ENCODE data around the gene SPOP. TPM values are rescaled to one million over a fixed set of nuclear protein-coding genes. Genes with fewer than 3 reads are reported as not detected.
A peak's percentile ranks its signal among the peaks of the same experiment; 100 is the strongest.

The SPOP gene
- total RNA-seq, 1 donor from 2014 or later = 48.6 TPM

DNA sequence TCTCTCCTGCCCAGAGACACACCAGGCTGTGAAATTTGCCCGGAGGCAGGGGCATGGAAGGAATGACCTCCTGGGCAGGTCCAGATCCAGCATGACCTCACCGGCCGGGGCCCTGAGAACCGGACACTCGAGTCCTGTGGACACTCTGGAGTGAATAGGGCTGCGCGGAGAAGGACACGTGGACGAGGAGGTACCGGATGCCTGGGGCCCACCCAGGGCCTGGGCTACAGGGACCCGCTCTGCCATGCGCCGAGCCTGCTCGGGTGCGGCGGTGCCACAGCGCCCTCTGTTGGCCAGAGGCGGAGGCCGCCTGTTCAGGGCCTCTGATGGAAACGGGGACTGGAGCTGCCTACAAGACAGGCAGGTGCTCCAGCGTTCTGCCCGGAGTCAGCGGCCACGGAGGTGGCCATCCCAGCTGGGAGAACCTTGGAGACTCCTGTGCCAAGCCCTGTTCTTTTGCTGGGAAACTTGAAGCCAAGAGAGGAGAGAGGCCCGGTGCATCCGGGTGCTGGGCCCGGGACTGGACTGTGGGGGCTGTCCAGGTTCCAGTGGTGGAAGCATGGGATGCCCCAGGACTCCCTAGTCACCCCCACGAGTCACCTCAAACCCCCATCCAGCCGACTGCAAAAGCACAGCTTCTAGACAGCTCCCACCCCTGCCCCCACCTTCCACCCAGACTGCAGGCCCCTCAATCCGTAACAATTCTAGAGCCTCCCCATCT lies 121.5 kb downstream of the SPOP start:
- Histone ChIP-seq H3K9me3 (ENCODE audit: insufficient read depth, low read depth, low read length) (no peaks in the 10 kb centered on the region), H3K27me3 (ENCODE audit: insufficient read depth, low read length) (peaks cover 10% of the 10 kb centered on the region), H3K4me3 (ENCODE audit: insufficient read depth, low read depth, low read length) (no peak overlapping the region), H3K27ac (ENCODE audit: low read depth, low read length) (no peak overlapping the region), H4K20me1 (ENCODE audit: insufficient read depth, low read length) (no peaks in the 10 kb centered on the region), H3K79me2 (ENCODE audit: insufficient read depth, low read length) (no peaks in the 10 kb centered on the region), H3K4me1 (ENCODE audit: insufficient read depth, low read length) (peaks cover 4% of the 10 kb centered on the region), H3K9ac (ENCODE audit: low read length) (peak overlapping the region; percentile 56), H2AFZ (ENCODE audit: low read depth, low read length) (peak overlapping the region; percentile 86), H3K4me2 (ENCODE audit: low read length) (peak overlapping the region; percentile 66), H3K36me3 (ENCODE audit: insufficient read depth, low read length) (no peaks in the 10 kb centered on the region)
- H3K27ac Mint-ChIP-seq (ENCODE audit: unreplicated experiment) = no peak overlapping the region
- H3K4me3 Mint-ChIP-seq (ENCODE audit: unreplicated experiment) = no peak overlapping the region
- peaks cover 46% of the 10 kb centered on the region for H3K27me3 Mint-ChIP-seq (ENCODE audit: low read depth, unreplicated experiment)
- H3K4me1 Mint-ChIP-seq (ENCODE audit: low read depth, unreplicated experiment) = no peaks in the 10 kb centered on the region
- peaks cover under 1% of the 10 kb centered on the region for H3K9me3 Mint-ChIP-seq (ENCODE audit: unreplicated experiment)
- H3K36me3 Mint-ChIP-seq (ENCODE audit: low read depth, unreplicated experiment) = peaks cover 4% of the 10 kb centered on the region
- FAIRE-seq (no peak), DNase-seq (ENCODE audit: low read depth) (no peak)
- TF ChIP-seq, protein P1, sequence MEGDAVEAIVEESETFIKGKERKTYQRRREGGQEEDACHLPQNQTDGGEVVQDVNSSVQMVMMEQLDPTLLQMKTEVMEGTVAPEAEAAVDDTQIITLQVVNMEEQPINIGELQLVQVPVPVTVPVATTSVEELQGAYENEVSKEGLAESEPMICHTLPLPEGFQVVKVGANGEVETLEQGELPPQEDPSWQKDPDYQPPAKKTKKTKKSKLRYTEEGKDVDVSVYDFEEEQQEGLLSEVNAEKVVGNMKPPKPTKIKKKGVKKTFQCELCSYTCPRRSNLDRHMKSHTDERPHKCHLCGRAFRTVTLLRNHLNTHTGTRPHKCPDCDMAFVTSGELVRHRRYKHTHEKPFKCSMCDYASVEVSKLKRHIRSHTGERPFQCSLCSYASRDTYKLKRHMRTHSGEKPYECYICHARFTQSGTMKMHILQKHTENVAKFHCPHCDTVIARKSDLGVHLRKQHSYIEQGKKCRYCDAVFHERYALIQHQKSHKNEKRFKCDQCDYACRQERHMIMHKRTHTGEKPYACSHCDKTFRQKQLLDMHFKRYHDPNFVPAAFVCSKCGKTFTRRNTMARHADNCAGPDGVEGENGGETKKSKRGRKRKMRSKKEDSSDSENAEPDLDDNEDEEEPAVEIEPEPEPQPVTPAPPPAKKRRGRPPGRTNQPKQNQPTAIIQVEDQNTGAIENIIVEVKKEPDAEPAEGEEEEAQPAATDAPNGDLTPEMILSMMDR (IDR thresholded peaks at IDR 0.05; ENCODE audit: insufficient read depth, low read depth, low read length) = peak; percentile 85
- no peak for TF ChIP-seq EZH2 (IDR thresholded peaks at IDR 0.05; ENCODE audit: insufficient read depth, low read length)

DNA sequence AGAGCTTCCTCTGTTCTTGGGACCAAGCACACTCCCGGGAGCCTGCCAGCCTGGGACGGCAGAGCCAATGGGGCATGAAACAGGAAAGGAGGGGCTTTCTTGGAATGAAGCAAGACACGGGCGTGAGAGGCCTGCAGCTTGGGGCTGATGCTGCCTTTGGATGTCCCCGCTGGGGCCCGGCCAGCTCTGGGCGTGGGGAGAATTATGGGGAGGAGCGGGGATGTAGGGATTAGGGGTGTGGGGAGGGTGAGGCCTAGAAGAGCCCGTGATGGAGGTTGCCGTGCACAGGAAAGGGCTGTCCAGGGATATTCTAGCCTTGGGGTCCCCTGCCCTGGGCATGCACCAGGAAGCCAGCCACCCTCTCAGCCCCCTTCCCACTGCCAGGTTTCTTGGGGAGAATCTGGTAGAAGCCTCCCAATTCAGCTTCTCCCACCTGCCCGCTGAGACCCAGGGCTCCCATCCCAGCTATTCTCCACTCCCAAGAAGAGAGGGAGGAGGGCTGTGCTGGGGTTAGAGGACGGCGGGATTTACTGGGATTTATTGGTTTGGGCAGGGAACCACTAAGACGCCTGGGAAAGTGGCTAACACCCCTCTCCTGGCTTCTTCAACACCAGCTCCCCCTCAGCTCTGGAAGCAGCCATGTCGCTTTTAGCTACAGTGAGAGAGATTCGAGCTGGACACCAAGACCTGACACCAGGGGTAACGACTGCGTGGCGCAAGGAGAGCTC lies 122.2 kb downstream of the SPOP start:
- Histone ChIP-seq H3K27me3 (ENCODE audit: insufficient read depth, low read length) (peaks cover 10% of the 10 kb centered on the region), H2AFZ (ENCODE audit: low read depth, low read length) (peak overlapping the region; percentile 86), H3K79me2 (ENCODE audit: insufficient read depth, low read length) (no peaks in the 10 kb centered on the region), H3K4me3 (ENCODE audit: insufficient read depth, low read depth, low read length) (no peak overlapping the region), H3K9ac (ENCODE audit: low read length) (peak overlapping the region; percentile 56), H3K9me3 (ENCODE audit: insufficient read depth, low read depth, low read length) (no peaks in the 10 kb centered on the region), H3K4me2 (ENCODE audit: low read length) (peak overlapping the region; percentile 66), H4K20me1 (ENCODE audit: insufficient read depth, low read length) (no peaks in the 10 kb centered on the region), H3K27ac (ENCODE audit: low read depth, low read length) (no peak overlapping the region), H3K4me1 (ENCODE audit: insufficient read depth, low read length) (peaks cover 4% of the 10 kb centered on the region), H3K36me3 (ENCODE audit: insufficient read depth, low read length) (no peaks in the 10 kb centered on the region)
- DNase-seq (ENCODE audit: low read depth) = no peak
- FAIRE-seq = no peak
- Mint-ChIP-seq H3K27ac (ENCODE audit: unreplicated experiment) (no peak overlapping the region), H3K27me3 (ENCODE audit: low read depth, unreplicated experiment) (peaks cover 47% of the 10 kb centered on the region), H3K4me1 (ENCODE audit: low read depth, unreplicated experiment) (no peaks in the 10 kb centered on the region), H3K4me3 (ENCODE audit: unreplicated experiment) (no peak overlapping the region), H3K36me3 (ENCODE audit: low read depth, unreplicated experiment) (peaks cover 2% of the 10 kb centered on the region), H3K9me3 (ENCODE audit: unreplicated experiment) (no peaks in the 10 kb centered on the region)
- TF ChIP-seq EZH2 (IDR thresholded peaks at IDR 0.05; ENCODE audit: insufficient read depth, low read length) = no peak

DNA sequence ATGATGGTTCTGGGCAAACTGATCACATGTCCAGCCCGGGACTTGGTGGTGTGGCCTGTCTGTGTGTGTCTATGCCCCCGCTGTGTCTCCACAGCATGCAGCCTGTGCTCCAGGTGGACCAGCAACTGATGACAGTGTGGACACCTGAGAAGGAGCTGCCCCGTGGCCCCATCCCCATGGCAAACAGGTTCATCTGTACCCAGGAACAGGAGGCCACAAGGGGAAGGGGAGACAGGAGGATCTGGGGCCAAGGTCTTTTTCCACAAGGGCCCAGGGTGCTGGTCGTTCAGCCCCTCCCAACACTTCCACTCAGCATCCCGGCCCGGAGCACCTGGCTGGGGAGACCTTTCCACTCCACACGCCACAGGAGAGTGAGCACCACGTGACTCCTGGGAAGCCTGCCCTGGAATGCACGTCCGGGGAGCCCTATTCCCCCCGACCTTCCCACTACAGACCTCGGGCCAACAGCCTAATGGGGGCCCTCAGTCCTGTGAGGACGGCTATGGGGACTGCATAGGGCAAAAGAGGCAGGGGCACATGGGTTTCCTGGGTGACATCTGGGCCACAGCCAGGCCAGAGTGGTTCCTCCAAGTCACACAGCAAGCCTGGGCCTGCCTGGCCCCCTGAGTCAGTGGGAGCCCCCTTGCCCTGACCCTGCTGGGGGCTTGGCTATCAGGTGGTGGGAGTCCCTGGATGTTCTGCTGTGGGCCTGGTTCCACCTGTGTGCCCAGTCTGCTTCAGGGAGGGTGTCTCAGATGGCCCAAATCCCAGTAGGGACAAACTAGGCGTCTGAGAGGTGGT lies 123.0 kb downstream of the SPOP start:
- Mint-ChIP-seq H3K9me3 (ENCODE audit: unreplicated experiment) (no peaks in the 10 kb centered on the region), H3K27me3 (ENCODE audit: low read depth, unreplicated experiment) (peaks cover 49% of the 10 kb centered on the region), H3K36me3 (ENCODE audit: low read depth, unreplicated experiment) (peaks cover 2% of the 10 kb centered on the region), H3K4me3 (ENCODE audit: unreplicated experiment) (no peak overlapping the region), H3K27ac (ENCODE audit: unreplicated experiment) (no peak overlapping the region), H3K4me1 (ENCODE audit: low read depth, unreplicated experiment) (no peaks in the 10 kb centered on the region)
- Histone ChIP-seq H4K20me1 (ENCODE audit: insufficient read depth, low read length) (no peaks in the 10 kb centered on the region), H2AFZ (ENCODE audit: low read depth, low read length) (no peak overlapping the region), H3K9ac (ENCODE audit: low read length) (no peak overlapping the region), H3K4me1 (ENCODE audit: insufficient read depth, low read length) (peaks cover 4% of the 10 kb centered on the region), H3K36me3 (ENCODE audit: insufficient read depth, low read length) (no peaks in the 10 kb centered on the region), H3K79me2 (ENCODE audit: insufficient read depth, low read length) (no peaks in the 10 kb centered on the region), H3K9me3 (ENCODE audit: insufficient read depth, low read depth, low read length) (no peaks in the 10 kb centered on the region), H3K27ac (ENCODE audit: low read depth, low read length) (no peak overlapping the region), H3K27me3 (ENCODE audit: insufficient read depth, low read length) (peaks cover 10% of the 10 kb centered on the region), H3K4me3 (ENCODE audit: insufficient read depth, low read depth, low read length) (no peak overlapping the region), H3K4me2 (ENCODE audit: low read length) (no peak overlapping the region)
- TF ChIP-seq, protein P1 (IDR thresholded peaks at IDR 0.05; ENCODE audit: insufficient read depth, low read depth, low read length) = no peak
- TF ChIP-seq EZH2 (IDR thresholded peaks at IDR 0.05; ENCODE audit: insufficient read depth, low read length) = no peak
- FAIRE-seq (no peak), DNase-seq (ENCODE audit: low read depth) (no peak)
